Stimulated activated CD8-positive, alpha-beta memory T cell treated with anti-CD3 and anti-CD28 coated beads, Interleukin-4, amount 100 ng/mL, for 4 hours (primary cell): ENCODE results near the gene TMEM115.

Experiments
- DNase-seq, 2 donors: peaks; one replicate each; pipeline ENCODE4 v3.0.0-alpha.2; 2020; ENCODE audit warnings: low read depth in 2 of 2, low spot score in 1 of 2

TMEM115 gene

GRCh38 chr3:50378757-50379156 is 19.4 kb upstream of the TMEM115 start:
- DNase-seq: no peak

DNA sequence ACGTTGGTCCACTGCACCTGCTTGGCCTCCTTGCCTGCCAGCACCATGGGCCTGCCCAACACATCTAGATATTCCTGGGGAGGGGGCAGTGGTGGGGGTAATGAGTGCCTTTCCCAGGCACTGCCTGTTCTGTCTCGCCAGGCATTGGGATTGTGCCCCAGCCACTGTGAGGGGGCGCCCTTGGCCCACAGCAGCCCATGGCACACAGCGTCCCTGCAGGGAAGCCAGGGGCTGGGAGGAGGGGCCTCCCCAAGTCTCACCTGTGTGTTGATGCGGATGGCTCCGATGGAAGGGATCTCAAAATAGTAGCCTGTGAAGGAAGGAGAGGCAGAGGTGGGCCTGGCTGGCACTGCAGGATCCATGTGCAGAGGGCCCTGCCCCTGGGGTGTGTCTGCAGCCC is 18.7 kb upstream of the TMEM115 start:
- DNase-seq: no peak

- DNase-seq: no peak
Measured at GRCh38 chr3:50375258-50375931, 16.1 kb upstream of the TMEM115 start.

GRCh38 chr3:50374363-50375257 is 15.3 kb upstream of the TMEM115 start:
- DNase-seq: no peak

DNA sequence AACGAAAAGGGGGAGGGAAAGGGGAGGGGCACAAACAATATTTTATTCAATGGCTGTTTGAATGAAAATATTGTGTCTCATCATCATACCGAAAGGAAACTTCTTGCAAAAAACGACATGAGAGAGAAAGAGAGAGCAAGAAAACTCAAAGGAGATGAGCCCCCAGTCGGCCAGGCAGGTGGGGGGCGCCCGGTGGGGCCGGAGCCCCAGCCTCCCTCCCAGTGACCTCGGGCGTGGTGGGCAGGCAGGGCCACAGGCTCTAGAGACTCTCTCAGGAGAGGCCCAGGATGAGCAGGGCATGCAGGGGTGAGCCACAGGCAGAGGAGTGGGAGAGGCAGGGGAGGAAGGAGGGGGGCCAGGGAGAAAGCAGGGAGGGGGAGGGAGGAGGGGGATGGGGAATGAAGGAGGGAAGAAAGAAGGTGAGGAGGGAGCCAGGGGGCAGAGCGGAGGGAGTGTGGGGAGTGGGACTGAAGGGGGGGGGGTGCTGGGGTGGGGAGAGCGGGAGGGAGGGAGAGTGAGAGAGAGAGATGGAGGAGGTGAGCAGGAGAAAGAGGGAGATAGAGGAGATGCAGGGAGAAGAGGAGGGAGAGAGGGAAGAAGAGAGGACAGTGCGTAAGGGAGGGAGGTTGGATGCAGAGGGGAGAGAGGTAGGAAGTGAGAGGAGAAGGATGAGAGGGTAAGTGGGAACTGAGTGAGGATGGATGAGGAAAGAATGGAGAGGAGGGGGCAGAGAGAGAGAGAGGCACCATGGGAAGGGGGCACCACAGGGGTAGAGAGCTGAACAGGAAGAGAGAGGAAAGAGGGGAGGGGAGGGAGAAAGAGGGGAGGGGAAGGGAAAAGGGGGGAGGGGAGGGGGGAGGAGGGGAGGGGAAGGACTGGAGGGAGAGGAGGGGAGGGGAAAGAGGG is 14.1 kb upstream of the TMEM115 start:
- no peak for DNase-seq

DNA sequence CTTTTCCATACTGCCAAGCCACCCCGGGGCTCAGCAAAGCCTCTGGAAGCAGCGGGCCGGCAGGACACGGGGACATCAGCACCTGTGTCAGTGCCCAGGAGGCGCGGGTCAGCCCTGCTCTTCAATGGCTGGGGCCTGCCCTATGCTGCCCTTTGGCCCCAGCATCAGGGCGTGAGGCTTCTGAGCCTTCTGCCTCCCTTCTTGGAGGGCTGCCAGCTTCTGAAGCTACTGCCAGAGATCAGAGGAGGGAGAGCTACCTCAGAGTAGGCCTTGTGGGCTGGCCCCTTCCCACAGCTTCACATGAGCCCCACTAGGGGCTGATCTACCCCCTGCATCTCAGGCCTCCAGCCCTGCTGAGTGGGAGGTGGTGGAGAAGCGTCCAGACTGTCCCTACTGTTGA is 13.0 kb upstream of the TMEM115 start:
- no peak for DNase-seq

- no peak for DNase-seq
Measured at GRCh38 chr3:50371133-50371685, 11.9 kb upstream of the TMEM115 start.

GRCh38 chr3:50370594-50370993 is 11.3 kb upstream of the TMEM115 start:
- DNase-seq: no peak

DNA sequence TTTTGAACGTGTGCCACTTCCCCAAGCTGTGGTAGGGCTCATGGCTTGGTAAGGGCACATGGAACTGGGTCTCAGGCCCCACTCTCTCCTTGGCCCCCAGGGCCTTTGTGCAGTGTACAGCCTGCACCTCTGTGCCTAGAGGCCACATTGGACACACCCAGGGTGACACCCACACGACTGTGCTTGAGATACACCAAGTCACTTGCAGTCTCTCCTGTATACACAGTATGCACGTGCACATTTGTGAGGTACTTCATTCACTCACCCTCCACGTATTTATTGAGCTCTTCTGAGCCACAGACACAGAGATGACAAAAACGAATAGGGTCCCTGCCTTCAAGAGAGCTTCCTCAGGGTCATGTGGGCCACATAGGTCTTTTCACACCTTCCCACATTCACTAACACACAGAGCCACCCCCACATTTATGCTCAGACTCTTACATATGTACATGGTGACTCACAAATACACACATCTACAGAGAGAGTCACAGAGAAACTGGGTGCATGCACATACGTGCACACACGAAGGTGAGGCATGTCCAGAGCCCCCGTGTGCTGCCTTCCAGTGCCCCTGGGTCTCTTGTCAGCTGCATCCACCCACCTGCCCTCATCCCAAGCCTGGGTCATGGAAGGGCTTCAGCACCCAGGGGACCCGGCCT is 9.8 kb upstream of the TMEM115 start:
- no peak for DNase-seq

DNA sequence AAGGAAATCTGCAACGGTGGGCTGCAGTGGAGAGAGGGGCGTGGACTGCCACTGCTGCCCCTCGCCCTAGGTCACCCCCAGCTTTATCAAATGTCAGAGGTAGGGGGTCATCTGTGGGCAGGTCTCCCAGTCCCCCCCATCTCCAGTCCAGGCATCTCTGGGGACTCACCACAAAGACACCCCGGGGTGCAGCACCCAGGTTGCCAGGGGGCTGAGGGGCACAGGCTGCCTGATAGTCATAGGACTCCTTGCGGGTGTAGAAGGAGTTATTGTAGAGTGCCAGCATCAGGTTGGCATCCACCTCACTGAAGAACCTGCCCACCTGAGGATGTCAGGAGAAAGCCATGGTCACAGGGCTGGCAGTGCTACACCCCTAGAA is 6.5 kb upstream of the TMEM115 start:
- DNase-seq: no peak

GRCh38 chr3:50365080-50365841 is 5.9 kb upstream of the TMEM115 start:
- DNase-seq: peak; percentile 85 to 86

DNA sequence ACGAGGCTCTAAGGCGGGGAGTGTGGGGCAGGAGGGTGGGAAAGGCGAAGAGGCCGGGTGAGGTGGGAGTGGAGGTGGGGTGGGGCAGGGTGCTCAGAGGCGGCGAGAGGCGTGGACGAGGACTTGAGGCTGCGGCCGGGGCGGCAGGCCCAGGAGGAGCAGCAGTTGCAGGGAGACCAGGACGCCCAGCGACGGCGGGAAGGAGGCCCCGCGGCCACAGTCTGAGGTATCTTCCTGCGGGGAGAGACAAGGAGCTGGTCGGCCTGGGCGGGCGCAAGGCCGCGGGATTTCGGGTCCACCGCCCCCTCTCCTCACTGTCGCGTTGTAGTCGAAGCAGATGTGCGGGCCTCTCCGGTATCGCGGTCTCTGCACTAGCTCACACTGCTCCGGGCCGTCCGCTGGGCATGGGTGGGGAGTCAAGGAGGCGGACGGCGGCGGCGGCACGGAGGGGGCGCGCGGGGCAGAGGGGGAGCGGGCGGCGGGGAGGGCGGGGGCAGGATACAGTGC is 5.3 kb upstream of the TMEM115 start:
- no peak for DNase-seq

- no peak for DNase-seq
Measured at GRCh38 chr3:50359760-50360110, 414 bp upstream of the TMEM115 start.

GRCh38 chr3:50358355-50358910 is 888 bp downstream of the TMEM115 start:
- DNase-seq: no peak

GRCh38 chr3:50357481-50357880 is 1.8 kb downstream of the TMEM115 start:
- no peak for DNase-seq

DNA sequence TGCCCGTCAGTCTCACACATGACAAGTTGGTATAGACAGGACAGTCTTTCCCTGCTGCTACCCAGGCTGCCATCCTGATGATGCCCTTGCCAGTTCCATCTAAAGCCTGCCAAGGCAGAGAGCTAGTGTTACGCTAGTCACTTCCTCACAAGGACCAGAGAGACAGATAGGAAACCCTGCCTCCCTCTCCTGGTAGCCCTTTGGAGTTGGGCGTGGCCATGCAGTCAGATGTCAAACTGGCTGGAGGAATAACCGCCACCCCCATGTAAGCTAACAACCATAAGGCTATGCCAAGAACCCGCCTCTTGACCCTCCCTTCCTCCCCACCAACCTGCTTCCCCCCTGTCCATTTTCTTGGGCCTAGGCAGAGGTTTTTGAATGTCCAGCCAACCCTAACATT is 2.8 kb downstream of the TMEM115 start:
- no peak for DNase-seq

DNA sequence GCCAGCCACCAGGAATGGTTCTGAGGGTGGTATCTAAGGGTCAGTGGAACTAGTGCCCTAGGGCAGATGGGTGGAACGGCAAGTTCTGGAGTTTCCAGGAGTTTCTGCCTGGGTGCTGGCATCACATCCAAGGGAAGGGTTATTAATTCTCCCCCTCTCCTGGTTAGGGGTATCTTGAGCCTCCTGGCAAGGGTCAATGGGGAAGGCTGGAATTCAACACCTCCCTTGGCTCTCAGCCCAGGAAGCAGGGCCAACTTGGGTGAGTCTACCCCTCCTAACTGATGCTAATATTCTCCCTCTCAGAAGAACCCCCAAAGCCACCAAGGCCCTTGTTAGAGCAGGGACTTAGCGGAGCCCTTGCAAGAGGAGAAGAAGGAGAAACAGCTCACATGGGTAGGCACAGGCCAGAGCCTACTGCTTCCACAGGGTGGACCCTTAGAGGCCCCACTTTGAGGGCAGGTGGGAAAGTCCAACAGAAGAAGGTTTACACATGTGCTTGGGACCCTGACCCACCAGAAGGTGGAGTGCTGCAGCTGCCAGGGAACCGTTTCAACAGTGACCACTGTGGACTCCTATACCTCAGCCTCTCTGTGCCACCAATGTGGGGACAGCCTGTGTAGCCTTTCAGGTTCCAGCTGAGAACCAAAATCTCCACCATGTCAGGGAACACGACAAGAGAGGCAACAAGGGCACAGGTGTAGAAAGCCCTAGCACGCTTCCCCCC is 3.3 kb downstream of the TMEM115 start:
- no peak for DNase-seq

- no peak for DNase-seq
Measured at GRCh38 chr3:50354850-50355249, 4.5 kb downstream of the TMEM115 start.

GRCh38 chr3:50354186-50354764 is 5.0 kb downstream of the TMEM115 start:
- no peak for DNase-seq
